ENCODE data around the gene RCOR1. TPM values are rescaled to one million over a fixed set of nuclear protein-coding genes. Genes with fewer than 3 reads are reported as not detected.
"Not testable (repeated sequence)": the region's sequence is repeated elsewhere in the genome, so short reads cannot be mapped to it uniquely, and the experiment has no call there.

RCOR1 gene
- total and polyA plus RNA-seq, 2 donors, result 12.6 to 32.8 TPM

- no peak overlapping the region for H3K4me3 ChIP-seq (ENCODE audit: low read depth, low read length)
- no peak overlapping the region for H3K27ac ChIP-seq (ENCODE audit: low read depth)
- H3K36me3 ChIP-seq (ENCODE audit: insufficient read depth), result no peaks in the 10 kb centered on the region
- H3K4me1 ChIP-seq (ENCODE audit: insufficient read depth), result no peaks in the 10 kb centered on the region
- DNase-seq (ENCODE audit: extremely low spot score), result no peak
- 44% methylated on average over 3 of the region's 3 CpGs for WGBS
Measured at GRCh38 chr14:102616799-102617198, 24.4 kb downstream of the RCOR1 start.

GRCh38 chr14:102619012-102619411 is 26.6 kb downstream of the RCOR1 start:
- not testable (repeated sequence) for H3K27ac ChIP-seq (ENCODE audit: low read depth); DNase-seq (ENCODE audit: extremely low spot score); H3K4me1 ChIP-seq (ENCODE audit: insufficient read depth); H3K4me3 ChIP-seq (ENCODE audit: low read depth, low read length); H3K36me3 ChIP-seq (ENCODE audit: insufficient read depth)
- 96% methylated on average over 6 of the region's 6 CpGs for WGBS

GRCh38 chr14:102620413-102620812 is 28.0 kb downstream of the RCOR1 start:
- Histone ChIP-seq H3K4me1 (ENCODE audit: insufficient read depth) (no peaks in the 10 kb centered on the region), H3K4me3 (ENCODE audit: low read depth, low read length) (no peak overlapping the region), H3K36me3 (ENCODE audit: insufficient read depth) (no peaks in the 10 kb centered on the region), H3K27ac (ENCODE audit: low read depth) (no peak overlapping the region)
- no peak for DNase-seq (ENCODE audit: extremely low spot score)
- 89% methylated on average over 9 of the region's 9 CpGs for WGBS

GRCh38 chr14:102622262-102622885 is 29.9 kb downstream of the RCOR1 start:
- Histone ChIP-seq H3K4me3 (ENCODE audit: low read depth, low read length) (no peak overlapping the region), H3K27ac (ENCODE audit: low read depth) (no peak overlapping the region), H3K4me1 (ENCODE audit: insufficient read depth) (no peaks in the 10 kb centered on the region), H3K36me3 (ENCODE audit: insufficient read depth) (no peaks in the 10 kb centered on the region)
- WGBS, result 67% methylated on average over 10 of the region's 10 CpGs
- DNase-seq (ENCODE audit: extremely low spot score), result no peak

GRCh38 chr14:102624666-102625065 is 32.2 kb downstream of the RCOR1 start:
- DNase-seq (ENCODE audit: extremely low spot score), result no peak
- Histone ChIP-seq H3K27ac (ENCODE audit: low read depth) (no peak overlapping the region), H3K36me3 (ENCODE audit: insufficient read depth) (no peaks in the 10 kb centered on the region), H3K4me3 (ENCODE audit: low read depth, low read length) (no peak overlapping the region), H3K4me1 (ENCODE audit: insufficient read depth) (no peaks in the 10 kb centered on the region)
- WGBS, result 97% methylated on average over 3 of the region's 3 CpGs

GRCh38 chr14:102625564-102626296 is 33.3 kb downstream of the RCOR1 start:
- DNase-seq (ENCODE audit: extremely low spot score), result no peak
- Histone ChIP-seq H3K36me3 (ENCODE audit: insufficient read depth) (no peaks in the 10 kb centered on the region), H3K4me1 (ENCODE audit: insufficient read depth) (no peaks in the 10 kb centered on the region), H3K4me3 (ENCODE audit: low read depth, low read length) (no peak overlapping the region), H3K27ac (ENCODE audit: low read depth) (no peak overlapping the region)
- whole genome bisulfite sequencing, result 91% methylated on average over 6 of the region's 6 CpGs

GRCh38 chr14:102626530-102626929 is 34.1 kb downstream of the RCOR1 start:
- H3K4me3 ChIP-seq (ENCODE audit: low read depth, low read length), result no peak overlapping the region
- DNase-seq (ENCODE audit: extremely low spot score), result no peak
- 69% methylated on average over 1 of the region's 1 CpG for WGBS
- no peaks in the 10 kb centered on the region for H3K4me1 ChIP-seq (ENCODE audit: insufficient read depth)
- H3K36me3 ChIP-seq (ENCODE audit: insufficient read depth), result no peaks in the 10 kb centered on the region
- H3K27ac ChIP-seq (ENCODE audit: low read depth), result no peak overlapping the region

- no peak overlapping the region for H3K27ac ChIP-seq (ENCODE audit: low read depth)
- no peak overlapping the region for H3K4me3 ChIP-seq (ENCODE audit: low read depth, low read length)
- 66% methylated on average over 8 of the region's 8 CpGs for WGBS
- no peaks in the 10 kb centered on the region for H3K4me1 ChIP-seq (ENCODE audit: insufficient read depth)
- no peak for DNase-seq (ENCODE audit: extremely low spot score)
- H3K36me3 ChIP-seq (ENCODE audit: insufficient read depth), result no peaks in the 10 kb centered on the region
Measured at GRCh38 chr14:102629011-102629444, 36.6 kb downstream of the RCOR1 start.

GRCh38 chr14:102629808-102630350 is 37.4 kb downstream of the RCOR1 start:
- no peak for DNase-seq (ENCODE audit: extremely low spot score)
- 68% methylated on average over 3 of the region's 3 CpGs for WGBS
- H3K27ac ChIP-seq (ENCODE audit: low read depth), result no peak overlapping the region
- H3K4me1 ChIP-seq (ENCODE audit: insufficient read depth), result no peaks in the 10 kb centered on the region
- H3K4me3 ChIP-seq (ENCODE audit: low read depth, low read length), result no peak overlapping the region
- no peaks in the 10 kb centered on the region for H3K36me3 ChIP-seq (ENCODE audit: insufficient read depth)

- Histone ChIP-seq H3K4me3 (ENCODE audit: low read depth, low read length) (no peak overlapping the region), H3K27ac (ENCODE audit: low read depth) (no peak overlapping the region), H3K4me1 (ENCODE audit: insufficient read depth) (no peaks in the 10 kb centered on the region), H3K36me3 (ENCODE audit: insufficient read depth) (no peaks in the 10 kb centered on the region)
- WGBS, result 66% methylated on average over 5 of the region's 5 CpGs
- no peak for DNase-seq (ENCODE audit: extremely low spot score)
Measured at GRCh38 chr14:102630405-102630804, 38.0 kb downstream of the RCOR1 start.

GRCh38 chr14:102630881-102631280 is 38.4 kb downstream of the RCOR1 start:
- WGBS, result 83% methylated on average over 8 of the region's 8 CpGs
- Histone ChIP-seq H3K36me3 (ENCODE audit: insufficient read depth) (no peaks in the 10 kb centered on the region), H3K4me3 (ENCODE audit: low read depth, low read length) (no peak overlapping the region), H3K27ac (ENCODE audit: low read depth) (no peak overlapping the region), H3K4me1 (ENCODE audit: insufficient read depth) (no peaks in the 10 kb centered on the region)
- no peak for DNase-seq (ENCODE audit: extremely low spot score)

GRCh38 chr14:102633906-102634595 is 41.6 kb downstream of the RCOR1 start:
- no peaks in the 10 kb centered on the region for H3K4me1 ChIP-seq (ENCODE audit: insufficient read depth)
- H3K4me3 ChIP-seq (ENCODE audit: low read depth, low read length), result no peak overlapping the region
- H3K36me3 ChIP-seq (ENCODE audit: insufficient read depth), result no peaks in the 10 kb centered on the region
- H3K27ac ChIP-seq (ENCODE audit: low read depth), result no peak overlapping the region
- no peak for DNase-seq (ENCODE audit: extremely low spot score)
- WGBS, result 69% methylated on average over 4 of the region's 4 CpGs

GRCh38 chr14:102639611-102640010 is 47.2 kb downstream of the RCOR1 start:
- not testable (repeated sequence) for DNase-seq (ENCODE audit: extremely low spot score); H3K27ac ChIP-seq (ENCODE audit: low read depth); H3K36me3 ChIP-seq (ENCODE audit: insufficient read depth); H3K4me3 ChIP-seq (ENCODE audit: low read depth, low read length); H3K4me1 ChIP-seq (ENCODE audit: insufficient read depth)
- 97% methylated on average over 6 of the region's 6 CpGs for WGBS

GRCh38 chr14:102644523-102644922 is 52.1 kb downstream of the RCOR1 start:
- DNase-seq (ENCODE audit: extremely low spot score), result no peak
- no peak overlapping the region for H3K4me3 ChIP-seq (ENCODE audit: low read depth, low read length)
- no peaks in the 10 kb centered on the region for H3K4me1 ChIP-seq (ENCODE audit: insufficient read depth)
- H3K27ac ChIP-seq (ENCODE audit: low read depth), result no peak overlapping the region
- no peaks in the 10 kb centered on the region for H3K36me3 ChIP-seq (ENCODE audit: insufficient read depth)
- WGBS, result 91% methylated on average over 3 of the region's 3 CpGs
